Hepatocyte (in vitro differentiated cells): ENCODE measurements around the gene RPS6KL1. TPM values are rescaled to one million over a fixed set of nuclear protein-coding genes. Genes with fewer than 3 reads are reported as not detected.

Experiments used
- DNase-seq: peaks from one replicate; pipeline ENCODE4 v3.0.0-alpha.2; 2016; ENCODE audit warnings: low spot score
- H2AFZ ChIP-seq: fragments of 200-600 bp; sonication (generic); 2 replicates; pipeline ENCODE4 v1.6.0; 2016; ENCODE audit warnings: antibody characterized with exemption, mild to moderate bottlenecking
- H3K27ac ChIP-seq: fragments of 200-600 bp; sonication (generic); 2 replicates; pipeline ENCODE4 v1.5.1; 2016; ENCODE audit warnings: mild to moderate bottlenecking
- H3K27me3 ChIP-seq: fragments of 200-600 bp; sonication (generic); 2 replicates; pipeline ENCODE4 v1.6.1; 2016
- H3K36me3 ChIP-seq: fragments of 200-600 bp; sonication (generic); replicated peaks from 2 replicates; pipeline ENCODE4 v1.5.1; 2016; ENCODE audit warnings: low read depth; ENCODE audit not compliant: insufficient read depth
- H3K4me1 ChIP-seq: fragments of 200-600 bp; sonication (generic); 2 replicates; pipeline ENCODE4 v1.5.1; 2016; ENCODE audit warnings: mild to moderate bottlenecking, moderate library complexity; ENCODE audit not compliant: insufficient read depth
- H3K4me2 ChIP-seq: fragments of 200-600 bp; sonication (generic); 2 replicates; pipeline ENCODE4 v1.6.0; 2016
- H3K4me3 ChIP-seq: fragments of 200-600 bp; sonication (generic); 2 replicates; pipeline ENCODE4 v1.5.1; 2016; ENCODE audit warnings: mild to moderate bottlenecking
- H3K79me2 ChIP-seq: fragments of 200-600 bp; sonication (generic); 2 replicates; pipeline ENCODE4 v1.6.0; 2017; ENCODE audit warnings: mild to moderate bottlenecking
- H3K9me2 ChIP-seq: fragments of 200-600 bp; sonication (generic); replicated peaks from 2 replicates; pipeline ENCODE4 v1.6.0; 2017; ENCODE audit warnings: mild to moderate bottlenecking; ENCODE audit not compliant: insufficient read depth
- H3K9me3 ChIP-seq: fragments of 200-600 bp; sonication (generic); 2 replicates; pipeline ENCODE4 v1.5.1; 2016; ENCODE audit warnings: low read depth, mild to moderate bottlenecking
- H4K20me1 ChIP-seq: fragments of 200-600 bp; sonication (generic); 2 replicates; pipeline ENCODE4 v1.6.0; 2016; ENCODE audit warnings: mild to moderate bottlenecking; ENCODE audit not compliant: insufficient read depth, poor library complexity, severe bottlenecking
- CTCF ChIP-seq: fragments of 200-600 bp; sonication (generic); IDR thresholded peaks from 2 replicates; pipeline ENCODE4 v1.5.1; 2016; ENCODE audit warnings: antibody characterized with exemption, mild to moderate bottlenecking; ENCODE audit not compliant: poor library complexity
- EZH2 ChIP-seq: fragments of 200-600 bp; sonication (generic); IDR thresholded peaks from 2 replicates; pipeline ENCODE4 v1.6.1; 2016; ENCODE audit warnings: antibody characterized with exemption, mild to moderate bottlenecking, borderline replicate concordance
- EZH2phosphoT487 ChIP-seq: fragments of 200-600 bp; sonication (generic); IDR thresholded peaks from one replicate; pipeline ENCODE4 v1.6.1; 2018; ENCODE audit warnings: antibody characterized with exemption, mild to moderate bottlenecking, low read depth, moderate library complexity; ENCODE audit not compliant: unreplicated experiment, severe bottlenecking
- WGBS: methylation state at CpG from one replicate; pipeline ENCODE4 v1.1.6; 2016; ENCODE audit warnings: low lambda C conversion rate; ENCODE audit errors: missing lambda C conversion rate; 5-methylcytosine and 5-hydroxymethylcytosine counted together
- polyA plus RNA-seq: library from polyadenylated mRNA; unstranded; fragments of >200 nt; fragmentation: Nextera tagmentation; extraction: Ambion mirVana; gene quantifications from 2 replicates; pipeline ENCODE4 v1.2.1, GENCODE V29; 2016
- total RNA-seq: library from RNA; depleted of rRNA; stranded (reverse); fragments of >200 nt; gene quantifications from 2 replicates; pipeline ENCODE4 v1.2.3, GENCODE V29; 2014

The RPS6KL1 gene
- 0.57 and 1.2 TPM in 2 replicates for total RNA-seq
- 0.18 and 1.5 TPM in 2 replicates for polyA plus RNA-seq

GRCh38 chr14:74922752-74923401 is at the start of gene RPS6KL1:
Gene RPS6KL1, minus strand, starts transcription at chr14:74923260. Its CDS starts 1,719 bp downstream, at chr14:74921541.
- Histone ChIP-seq H3K9me2 (no peaks in the 10 kb centered on the region), H2AFZ (peak within 1 kb of the TSS; percentile 76), H3K4me3 (peak within 1 kb of the TSS; percentile 31), H3K4me1 (peaks cover 4% of the 10 kb centered on the region), H3K27ac (no peak within 1 kb of the TSS), H3K79me2 (no peaks in the 10 kb centered on the region), H4K20me1 (no peaks in the 10 kb centered on the region), H3K9me3 (no peaks in the 10 kb centered on the region), H3K27me3 (peaks cover 21% of the 10 kb centered on the region), H3K4me2 (peak within 1 kb of the TSS; percentile 91), H3K36me3 (no peaks in the 10 kb centered on the region)
- TF ChIP-seq EZH2phosphoT487 (no peak), EZH2 (no peak), CTCF (no peak)
- WGBS = 2% methylated on average over 45 of the region's 51 CpGs
- peak; percentile 89 for DNase-seq

GRCh38 chr14:74968811-74969210 is 45.8 kb upstream of the RPS6KL1 start:
- DNase-seq = no peak
- Histone ChIP-seq H3K4me3 (no peak overlapping the region), H4K20me1 (no peaks in the 10 kb centered on the region), H2AFZ (no peak overlapping the region), H3K36me3 (no peaks in the 10 kb centered on the region), H3K9me3 (no peaks in the 10 kb centered on the region), H3K4me1 (peaks cover 4% of the 10 kb centered on the region), H3K4me2 (no peak overlapping the region), H3K79me2 (no peaks in the 10 kb centered on the region), H3K9me2 (no peaks in the 10 kb centered on the region), H3K27ac (no peak overlapping the region), H3K27me3 (no peaks in the 10 kb centered on the region)
- 52% methylated on average over 1 of the region's 1 CpG for WGBS
- TF ChIP-seq CTCF (no peak), EZH2phosphoT487 (no peak), EZH2 (no peak)

- Histone ChIP-seq H3K4me3 (no peak overlapping the region), H3K9me2 (no peaks in the 10 kb centered on the region), H3K4me2 (no peak overlapping the region), H3K4me1 (peaks cover 8% of the 10 kb centered on the region), H3K36me3 (no peaks in the 10 kb centered on the region), H3K27ac (no peak overlapping the region), H3K9me3 (no peaks in the 10 kb centered on the region), H3K79me2 (no peaks in the 10 kb centered on the region), H4K20me1 (no peaks in the 10 kb centered on the region), H3K27me3 (no peaks in the 10 kb centered on the region), H2AFZ (no peak overlapping the region)
- TF ChIP-seq EZH2 (no peak), CTCF (no peak), EZH2phosphoT487 (no peak)
- 84% methylated on average over 5 of the region's 5 CpGs for WGBS
- no peak for DNase-seq
Measured at GRCh38 chr14:74965486-74966153, 42.6 kb upstream of the RPS6KL1 start.
